ENCODE results near the gene PRDM5. TPM values are rescaled to one million over a fixed set of nuclear protein-coding genes. Genes with fewer than 3 reads are reported as not detected.

Gene PRDM5
- total RNA-seq, 1 experiment from 2014 or later = 0.85 TPM

- H3K4me3 ChIP-seq = no peak overlapping the region
- H3K27me3 ChIP-seq (ENCODE audit: insufficient read depth, low read depth) = no peaks in the 10 kb centered on the region
- no peak overlapping the region for H3K4me2 ChIP-seq
- no peaks in the 10 kb centered on the region for H3K9me3 ChIP-seq (ENCODE audit: insufficient read depth, low read depth)
- no peaks in the 10 kb centered on the region for H4K20me1 ChIP-seq (ENCODE audit: insufficient read depth)
- no peak for TF ChIP-seq CTCF (conservative IDR thresholded peaks at IDR 0.05)
- TF ChIP-seq EZH2 (IDR thresholded peaks at IDR 0.05; ENCODE audit: low read depth) = no peak
- H3K79me2 ChIP-seq (ENCODE audit: low read depth) = no peaks in the 10 kb centered on the region
- H3K36me3 ChIP-seq (ENCODE audit: low read depth) = no peaks in the 10 kb centered on the region
- H3F3A ChIP-seq (ENCODE audit: insufficient read depth, low read depth) = no peaks in the 10 kb centered on the region
- no peak for DNase-seq
- no peak overlapping the region for H3K27ac ChIP-seq
- POLR2A ChIA-PET (ENCODE audit: unreplicated experiment) = no interaction called here
- intact Hi-C loops (cut with micrococcal nuclease; ENCODE audit: unreplicated experiment) = loop anchor here (10.0 kb wide), 1 partner anchor 385 kb away; no protein-coding TSS in a partner anchor
- no peak overlapping the region for H2AFZ ChIP-seq
- CTCF ChIA-PET = no interaction called here
- no TSS peak for BruUV-seq (replicated peaks)
- no peaks in the 10 kb centered on the region for H3K4me1 ChIP-seq (replicated peaks; ENCODE audit: insufficient read depth)
- no peaks in the 10 kb centered on the region; the same call in none of the 2 replicates for H3K9me2 ChIP-seq (ENCODE audit: insufficient read depth)
Measured at GRCh38 chr4:120709991-120710390, 212.5 kb downstream of the PRDM5 start.

- no peaks in the 10 kb centered on the region for H3F3A ChIP-seq (ENCODE audit: insufficient read depth, low read depth)
- no peak for DNase-seq
- H3K27me3 ChIP-seq (ENCODE audit: insufficient read depth, low read depth) = no peaks in the 10 kb centered on the region
- CTCF ChIA-PET = no interaction called here
- TF ChIP-seq CTCF (conservative IDR thresholded peaks at IDR 0.05) (no peak), EZH2 (IDR thresholded peaks at IDR 0.05; ENCODE audit: low read depth) (no peak)
- no peak overlapping the region for H3K27ac ChIP-seq
- no peaks in the 10 kb centered on the region for H3K36me3 ChIP-seq (ENCODE audit: low read depth)
- BruUV-seq (replicated peaks) = no TSS peak
- POLR2A ChIA-PET (ENCODE audit: unreplicated experiment) = no interaction called here
- no peaks in the 10 kb centered on the region for H3K4me1 ChIP-seq (replicated peaks; ENCODE audit: insufficient read depth)
- H3K4me2 ChIP-seq = no peak overlapping the region
- H3K79me2 ChIP-seq (ENCODE audit: low read depth) = no peaks in the 10 kb centered on the region
- H2AFZ ChIP-seq = no peak overlapping the region
- no peaks in the 10 kb centered on the region for H4K20me1 ChIP-seq (ENCODE audit: insufficient read depth)
- intact Hi-C loops (cut with micrococcal nuclease; ENCODE audit: unreplicated experiment) = no loop called here
- H3K9me3 ChIP-seq (ENCODE audit: insufficient read depth, low read depth) = no peaks in the 10 kb centered on the region
- H3K9me2 ChIP-seq (ENCODE audit: insufficient read depth) = no peaks in the 10 kb centered on the region; the same call in none of the 2 replicates
- H3K4me3 ChIP-seq = no peak overlapping the region
Measured at GRCh38 chr4:120704538-120704937, 218.0 kb downstream of the PRDM5 start.

- no peak for DNase-seq
- CTCF ChIA-PET = no interaction called here
- TF ChIP-seq EZH2 (IDR thresholded peaks at IDR 0.05; ENCODE audit: low read depth) (no peak), CTCF (conservative IDR thresholded peaks at IDR 0.05) (no peak)
- Histone ChIP-seq H3K4me2 (no peak overlapping the region), H3K79me2 (ENCODE audit: low read depth) (no peaks in the 10 kb centered on the region), H3K36me3 (ENCODE audit: low read depth) (no peaks in the 10 kb centered on the region), H3K27ac (no peak overlapping the region), H3K4me3 (no peak overlapping the region), H3K9me2 (ENCODE audit: insufficient read depth) (no peaks in the 10 kb centered on the region; the same call in none of the 2 replicates), H4K20me1 (ENCODE audit: insufficient read depth) (no peaks in the 10 kb centered on the region), H2AFZ (no peak overlapping the region), H3K27me3 (ENCODE audit: insufficient read depth, low read depth) (no peaks in the 10 kb centered on the region), H3F3A (ENCODE audit: insufficient read depth, low read depth) (no peaks in the 10 kb centered on the region), H3K9me3 (ENCODE audit: insufficient read depth, low read depth) (no peaks in the 10 kb centered on the region), H3K4me1 (replicated peaks; ENCODE audit: insufficient read depth) (no peaks in the 10 kb centered on the region)
- BruUV-seq (replicated peaks) = no TSS peak
- POLR2A ChIA-PET (ENCODE audit: unreplicated experiment) = no interaction called here
- intact Hi-C loops (cut with micrococcal nuclease; ENCODE audit: unreplicated experiment) = no loop called here
Measured at GRCh38 chr4:120703908-120704307, 218.6 kb downstream of the PRDM5 start.
